HG03432 (cell line): Measurements from ENCODE around the gene PEX1.
"Not testable (repeated sequence)": the region's sequence is repeated elsewhere in the genome, so short reads cannot be mapped to it uniquely, and the experiment has no call there.

Source experiments
- ATAC-seq: cut with Tn5 transposase; IDR thresholded peaks from one replicate; pipeline ENCODE4 v1.9.1; 2021; ENCODE audit warnings: mild to moderate bottlenecking, moderate library complexity; ENCODE audit not compliant: unreplicated experiment

PEX1 gene

DNA sequence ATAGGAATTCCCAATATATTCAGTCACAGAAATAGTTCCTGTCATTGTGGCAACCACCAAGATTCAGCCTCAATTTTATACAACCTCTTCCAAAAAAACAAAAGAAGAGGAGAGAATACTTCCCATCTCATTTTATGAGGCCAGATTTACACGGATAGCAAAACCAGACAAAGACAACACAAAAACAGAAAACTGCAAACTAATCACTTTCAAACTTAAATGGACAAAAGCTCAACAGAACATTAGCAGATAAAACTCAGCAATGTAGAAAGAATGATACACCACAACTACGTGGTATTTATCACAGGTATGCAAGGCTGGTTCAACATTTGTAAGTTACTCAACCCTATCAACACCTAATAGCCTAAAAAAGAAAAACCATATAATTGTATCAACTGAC, 22.0 kb downstream of the PEX1 start:
- ATAC-seq = no peak

GRCh38 chr7:92504563-92504962, 23.8 kb downstream of the PEX1 start:
- ATAC-seq = no peak

DNA sequence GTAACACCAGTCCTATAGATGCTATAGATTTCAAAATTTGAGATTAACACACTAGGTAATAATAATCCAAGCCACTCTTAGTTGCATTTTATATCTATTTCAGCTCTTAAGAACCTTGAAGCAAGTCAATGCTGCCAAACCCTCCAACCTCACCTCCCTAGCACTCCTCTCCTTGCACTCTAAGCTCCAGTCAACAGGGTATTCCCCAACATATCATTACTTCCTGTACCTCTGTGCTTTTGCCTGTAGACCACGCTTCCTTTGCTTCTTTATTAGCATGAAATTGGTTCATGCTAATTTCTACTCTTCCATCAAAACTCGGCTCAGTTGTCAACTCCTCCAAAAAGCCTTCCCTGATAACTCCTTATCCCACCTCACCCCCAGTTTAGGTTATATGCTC, 24.6 kb downstream of the PEX1 start:
- no peak for ATAC-seq

- no peak for ATAC-seq
Observed at GRCh38 chr7:92498557-92498956, 29.8 kb downstream of the PEX1 start.

- no peak for ATAC-seq
Observed at GRCh38 chr7:92496876-92497275, 31.4 kb downstream of the PEX1 start.

- no peak for ATAC-seq
Observed at GRCh38 chr7:92489634-92490033, 38.7 kb downstream of the PEX1 start.

DNA sequence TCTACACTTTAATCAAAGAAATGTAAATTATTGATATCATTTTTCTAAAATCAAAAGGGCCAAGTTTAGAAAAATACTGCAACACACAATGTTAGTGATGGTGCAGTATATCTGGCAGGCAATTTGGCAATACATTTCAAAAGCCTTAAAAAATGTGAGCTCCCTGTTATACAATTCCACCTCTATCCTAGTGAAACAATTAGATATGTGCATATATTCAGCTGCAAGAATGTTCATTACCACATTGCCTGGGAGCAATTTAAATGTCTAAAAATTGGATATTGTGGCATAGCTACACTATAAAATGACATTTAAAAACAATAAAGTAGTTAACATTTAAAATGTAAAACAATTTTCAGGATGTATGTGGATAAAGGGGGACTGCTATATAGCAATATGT, 40.5 kb downstream of the PEX1 start:
- ATAC-seq = no peak

DNA sequence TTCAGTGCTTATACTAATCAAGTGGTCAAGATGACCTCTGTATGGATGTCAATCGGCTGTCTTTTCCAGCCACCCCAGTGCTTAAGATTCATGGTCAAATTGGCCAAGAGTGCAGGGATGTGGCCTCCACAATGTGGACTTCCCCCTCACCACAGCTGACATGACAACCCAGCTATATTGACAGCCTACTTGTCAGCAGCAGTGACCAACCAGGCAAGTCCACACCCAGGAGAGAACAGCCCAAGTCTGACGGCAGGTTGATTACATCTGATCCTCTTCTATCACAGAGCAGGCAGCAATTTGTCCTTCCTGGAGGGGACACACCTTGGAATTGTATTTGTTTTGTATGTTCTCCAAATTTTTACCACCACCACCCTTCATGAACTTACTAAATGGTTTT, 42.3 kb downstream of the PEX1 start:
- no peak for ATAC-seq

GRCh38 chr7:92485267-92485892, 42.9 kb downstream of the PEX1 start:
- ATAC-seq = no peak

DNA sequence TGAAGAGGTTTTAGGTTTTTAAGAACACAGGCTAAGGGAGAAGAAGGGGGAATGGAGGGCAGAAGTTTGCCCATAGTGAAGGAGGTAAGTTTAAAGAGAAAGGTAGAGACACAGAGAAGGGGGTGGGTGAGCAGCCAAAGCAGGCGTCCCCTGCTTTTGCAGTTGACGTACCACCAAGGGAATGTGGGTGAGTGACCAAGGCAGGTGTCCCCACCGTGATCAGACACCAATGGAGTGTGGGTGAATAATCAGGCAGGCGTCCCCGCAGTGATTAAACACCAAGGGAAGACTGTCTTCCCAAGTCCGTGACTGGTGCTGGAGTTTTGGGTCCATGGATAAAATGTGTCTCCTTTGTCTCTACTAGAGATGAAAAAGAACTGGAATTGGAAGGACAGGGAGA, 44.1 kb downstream of the PEX1 start:
- ATAC-seq = not testable (repeated sequence)

DNA sequence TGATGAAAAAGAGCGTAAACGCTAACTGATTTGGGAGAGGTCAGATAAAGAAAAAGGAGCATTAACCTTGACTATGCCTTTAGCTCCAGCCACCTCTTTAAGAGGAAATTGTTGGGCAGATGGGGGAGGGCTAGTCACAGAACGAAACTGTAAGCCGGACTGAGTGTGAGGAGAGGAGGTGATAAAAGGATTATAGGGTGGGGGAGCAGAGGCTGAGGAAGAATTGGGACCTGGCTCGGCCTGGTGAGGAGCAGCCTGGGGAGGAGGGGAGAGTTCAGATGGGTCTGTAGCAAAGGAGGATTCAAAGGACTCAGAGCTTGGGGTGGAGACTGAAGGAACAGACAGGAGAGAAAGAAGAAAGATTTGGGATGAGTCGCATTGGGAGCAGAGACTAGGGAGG, 44.7 kb downstream of the PEX1 start:
- not testable (repeated sequence) for ATAC-seq

DNA sequence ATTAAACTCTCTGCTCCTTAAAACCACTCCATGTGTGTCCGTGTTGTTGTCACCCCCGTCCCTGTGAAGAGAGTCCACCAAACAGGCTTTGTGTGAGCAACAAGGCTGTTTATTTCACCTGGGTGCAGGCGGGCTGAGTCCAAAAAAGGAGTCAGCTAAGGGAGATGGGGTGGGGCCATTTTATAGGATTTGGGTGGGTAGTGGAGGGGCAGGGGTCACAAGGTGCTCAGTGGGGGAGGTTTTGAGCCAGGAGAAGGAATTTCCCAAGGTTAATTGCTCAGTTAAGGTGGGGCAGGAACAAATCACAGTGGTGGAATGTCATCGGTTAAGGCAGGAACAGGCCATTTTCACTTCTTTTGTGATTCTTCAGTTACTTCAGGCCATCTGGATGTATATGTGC, 49.2 kb downstream of the PEX1 start:
- not testable (repeated sequence) for ATAC-seq

- no peak for ATAC-seq
Observed at GRCh38 chr7:92478711-92479110, 49.6 kb downstream of the PEX1 start.

DNA sequence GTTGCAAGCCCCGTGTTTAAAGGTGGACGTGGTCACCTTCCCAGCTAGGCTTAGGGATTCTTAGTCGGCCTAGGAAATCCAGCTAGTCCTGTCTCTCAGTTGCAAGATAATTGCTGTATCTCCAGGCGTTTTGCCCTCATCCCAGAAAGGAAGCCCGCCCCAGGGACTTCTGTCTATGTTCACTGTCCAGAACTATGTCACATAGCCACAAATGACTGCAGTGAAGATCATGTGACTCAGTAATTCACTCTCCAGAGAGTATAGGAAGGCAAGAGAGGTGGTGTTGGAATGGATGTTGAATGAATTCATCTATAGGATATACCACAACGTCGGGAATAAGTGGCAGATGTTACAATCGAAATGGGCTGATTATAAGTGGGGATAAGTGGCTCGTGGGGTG, 50.2 kb downstream of the PEX1 start:
- no peak for ATAC-seq

- ATAC-seq = not testable (repeated sequence)
Observed at GRCh38 chr7:92477681-92478080, 50.6 kb downstream of the PEX1 start, which contains the start of gene ERVW-1. Gene ERVW-1, minus strand, starts transcription at chr7:92477946. Its CDS starts 7,565 bp downstream, at chr7:92470381.

DNA sequence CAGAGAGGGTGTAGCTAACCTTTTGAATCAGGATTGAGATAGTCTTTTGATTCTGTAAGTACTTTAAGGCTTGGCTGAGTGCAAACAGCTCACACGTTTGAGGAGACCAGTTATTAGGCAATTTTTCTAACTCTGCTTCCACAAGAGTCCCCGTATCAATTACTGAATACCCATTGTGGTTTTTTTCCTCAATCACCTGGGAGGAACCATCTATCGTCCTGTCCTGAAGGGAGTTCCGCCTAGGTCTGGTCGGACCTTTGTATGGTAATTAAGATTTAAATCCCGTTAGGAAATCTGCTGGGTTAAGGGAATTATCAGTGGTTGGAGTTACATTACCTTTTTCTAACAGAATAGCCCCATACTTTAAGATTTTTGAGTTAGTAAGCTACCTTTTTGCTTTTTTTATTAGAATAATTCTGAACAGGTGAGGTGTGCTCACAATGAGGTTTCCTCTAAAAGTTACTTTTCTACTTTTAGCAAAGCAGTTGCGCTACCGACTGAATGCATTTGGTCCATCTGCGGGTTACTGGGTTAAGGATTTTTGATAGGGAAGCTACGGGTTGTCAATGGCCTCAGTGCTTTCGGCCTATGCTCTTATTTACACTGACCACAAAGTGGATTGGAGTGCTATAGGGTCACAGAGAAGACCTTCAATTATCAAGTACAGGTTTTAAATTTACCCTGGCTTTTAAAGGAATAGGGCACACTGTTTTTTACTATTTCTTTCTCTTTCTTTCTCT, 52.3 kb downstream of the PEX1 start:
- ATAC-seq = not testable (repeated sequence)

GRCh38 chr7:92475261-92475770, 53.0 kb downstream of the PEX1 start:
- not testable (repeated sequence) for ATAC-seq

DNA sequence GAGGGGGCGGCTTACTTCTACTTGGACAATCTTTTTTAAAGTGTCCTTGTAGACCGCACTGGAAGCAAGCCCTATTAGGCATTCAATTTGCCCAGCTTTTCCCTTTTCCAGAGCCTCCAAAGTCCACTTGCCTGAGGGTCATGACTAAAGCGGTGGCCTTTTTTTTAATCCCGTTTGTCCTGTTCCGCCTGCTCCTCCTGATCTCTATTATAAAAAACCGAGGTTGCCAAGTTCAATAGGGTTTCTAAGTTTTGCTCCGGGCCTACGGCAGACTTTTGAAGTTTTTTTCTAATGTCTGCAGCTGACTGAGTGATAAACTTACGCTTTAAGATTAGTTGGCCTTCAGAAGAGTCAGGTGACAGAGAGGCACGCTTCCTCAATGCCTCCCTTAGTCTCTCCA, 54.3 kb downstream of the PEX1 start:
- not testable (repeated sequence) for ATAC-seq

GRCh38 chr7:92468589-92468988, 59.7 kb downstream of the PEX1 start:
- not testable (repeated sequence) for ATAC-seq

DNA sequence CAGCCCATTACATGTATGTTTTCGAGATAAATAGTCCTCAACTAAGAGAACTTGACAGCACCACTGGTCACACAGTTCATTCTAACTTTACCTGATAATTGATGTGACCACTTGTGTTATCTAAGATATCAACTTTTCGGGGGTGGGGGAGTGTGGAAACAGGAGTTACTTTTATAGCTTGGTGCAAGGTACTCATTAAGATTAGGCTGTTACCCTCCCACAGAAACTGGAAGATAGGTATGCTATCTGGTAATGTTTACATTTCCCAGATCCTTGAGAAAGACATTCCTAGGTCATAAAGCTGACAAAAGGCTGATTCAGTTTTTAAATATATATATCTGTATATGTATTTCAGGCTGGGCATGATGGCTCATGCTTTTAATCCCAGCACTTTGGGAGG, 61.6 kb downstream of the PEX1 start:
- no peak for ATAC-seq

- ATAC-seq = no peak
Observed at GRCh38 chr7:92464515-92464914, 63.8 kb downstream of the PEX1 start.

GRCh38 chr7:92462560-92462959, 65.8 kb downstream of the PEX1 start:
- no peak for ATAC-seq
